PC-3 (cell line): Measurements from ENCODE around the gene RUFY4.
"Not testable (repeated sequence)": the region's sequence is repeated elsewhere in the genome, so short reads cannot be mapped to it uniquely, and the experiment has no call there.

Source experiments
- EZH2 ChIP-seq: fragments of 300-600 bp; sonication (generic); IDR thresholded peaks from one replicate; pipeline ENCODE4 v1.6.1; 2017; ENCODE audit warnings: antibody characterized with exemption, mild to moderate bottlenecking, low read length; ENCODE audit not compliant: unreplicated experiment
- TF ChIP-seq, protein P1 (sequence below): fragments of 300-600 bp; sonication (generic); conservative IDR thresholded peaks from 2 replicates; pipeline ENCODE4 v1.5.1; 2017; ENCODE audit warnings: antibody characterized with exemption, low read depth, mild to moderate bottlenecking, low read length

DNA sequence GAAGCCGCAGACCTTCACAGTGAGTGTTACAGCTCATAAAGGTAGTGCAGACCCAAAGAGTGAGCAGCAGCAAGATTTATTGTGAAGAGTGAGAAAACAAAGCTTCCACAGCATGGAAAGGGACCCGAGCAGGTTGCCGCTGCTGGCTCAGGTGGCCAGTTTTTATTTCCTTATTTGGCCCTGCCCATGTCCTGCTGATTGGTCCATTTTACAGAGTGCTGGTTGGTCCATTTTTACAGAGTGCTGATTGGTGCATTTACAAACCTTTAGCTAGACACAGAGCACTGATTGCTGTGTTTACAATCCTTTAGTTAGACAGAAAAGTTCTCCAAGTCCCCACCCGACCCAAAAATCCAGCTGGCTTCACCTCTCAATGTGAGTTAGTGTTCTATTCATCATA lies 52.7 kb downstream of the RUFY4 start:
- TF ChIP-seq, protein P1, sequence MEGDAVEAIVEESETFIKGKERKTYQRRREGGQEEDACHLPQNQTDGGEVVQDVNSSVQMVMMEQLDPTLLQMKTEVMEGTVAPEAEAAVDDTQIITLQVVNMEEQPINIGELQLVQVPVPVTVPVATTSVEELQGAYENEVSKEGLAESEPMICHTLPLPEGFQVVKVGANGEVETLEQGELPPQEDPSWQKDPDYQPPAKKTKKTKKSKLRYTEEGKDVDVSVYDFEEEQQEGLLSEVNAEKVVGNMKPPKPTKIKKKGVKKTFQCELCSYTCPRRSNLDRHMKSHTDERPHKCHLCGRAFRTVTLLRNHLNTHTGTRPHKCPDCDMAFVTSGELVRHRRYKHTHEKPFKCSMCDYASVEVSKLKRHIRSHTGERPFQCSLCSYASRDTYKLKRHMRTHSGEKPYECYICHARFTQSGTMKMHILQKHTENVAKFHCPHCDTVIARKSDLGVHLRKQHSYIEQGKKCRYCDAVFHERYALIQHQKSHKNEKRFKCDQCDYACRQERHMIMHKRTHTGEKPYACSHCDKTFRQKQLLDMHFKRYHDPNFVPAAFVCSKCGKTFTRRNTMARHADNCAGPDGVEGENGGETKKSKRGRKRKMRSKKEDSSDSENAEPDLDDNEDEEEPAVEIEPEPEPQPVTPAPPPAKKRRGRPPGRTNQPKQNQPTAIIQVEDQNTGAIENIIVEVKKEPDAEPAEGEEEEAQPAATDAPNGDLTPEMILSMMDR, result not testable (repeated sequence)
- not testable (repeated sequence) for TF ChIP-seq EZH2
